Choroid plexus epithelial cell (primary cell): ENCODE results near the gene HTATSF1.

ENCODE experiments used
- DNase-seq: peaks from one replicate; pipeline ENCODE4 v3.0.0-alpha.2; 2010; ENCODE audit warnings: low read depth
- H3K4me3 ChIP-seq: 2 replicates; pipeline ENCODE4 v1.5.1; 2011; ENCODE audit warnings: low read depth, mild to moderate bottlenecking, control low read depth, low read length, moderate library complexity
- TF ChIP-seq, protein P1 (sequence below): conservative IDR thresholded peaks from 2 replicates; pipeline ENCODE4 v1.5.1; 2011; ENCODE audit warnings: low read depth, mild to moderate bottlenecking, control low read depth, inconsistent platforms, low read length, moderate library complexity

HTATSF1 gene

DNA sequence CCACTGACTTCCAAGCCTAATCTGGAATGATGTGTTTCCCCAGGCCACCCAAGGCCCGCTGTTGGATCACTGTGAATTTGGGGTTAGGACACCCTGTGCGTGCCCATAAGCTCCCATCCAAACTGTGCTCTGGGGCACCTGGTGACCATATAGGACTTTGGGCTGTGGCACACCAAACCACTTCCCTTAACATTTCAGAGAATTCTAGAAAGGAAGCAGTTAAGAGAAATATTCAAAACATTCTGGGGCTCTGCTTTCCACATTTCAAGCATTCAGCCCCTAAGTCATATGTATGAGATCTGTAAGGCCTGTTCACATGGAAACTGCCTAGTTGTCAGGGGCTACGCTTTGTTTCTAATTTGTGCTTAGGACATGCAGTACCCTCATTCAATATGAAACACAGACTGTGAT, 49.0 kb downstream of the HTATSF1 start:
- no peak overlapping the region for H3K4me3 ChIP-seq
- no peak for DNase-seq
- TF ChIP-seq, protein P1, sequence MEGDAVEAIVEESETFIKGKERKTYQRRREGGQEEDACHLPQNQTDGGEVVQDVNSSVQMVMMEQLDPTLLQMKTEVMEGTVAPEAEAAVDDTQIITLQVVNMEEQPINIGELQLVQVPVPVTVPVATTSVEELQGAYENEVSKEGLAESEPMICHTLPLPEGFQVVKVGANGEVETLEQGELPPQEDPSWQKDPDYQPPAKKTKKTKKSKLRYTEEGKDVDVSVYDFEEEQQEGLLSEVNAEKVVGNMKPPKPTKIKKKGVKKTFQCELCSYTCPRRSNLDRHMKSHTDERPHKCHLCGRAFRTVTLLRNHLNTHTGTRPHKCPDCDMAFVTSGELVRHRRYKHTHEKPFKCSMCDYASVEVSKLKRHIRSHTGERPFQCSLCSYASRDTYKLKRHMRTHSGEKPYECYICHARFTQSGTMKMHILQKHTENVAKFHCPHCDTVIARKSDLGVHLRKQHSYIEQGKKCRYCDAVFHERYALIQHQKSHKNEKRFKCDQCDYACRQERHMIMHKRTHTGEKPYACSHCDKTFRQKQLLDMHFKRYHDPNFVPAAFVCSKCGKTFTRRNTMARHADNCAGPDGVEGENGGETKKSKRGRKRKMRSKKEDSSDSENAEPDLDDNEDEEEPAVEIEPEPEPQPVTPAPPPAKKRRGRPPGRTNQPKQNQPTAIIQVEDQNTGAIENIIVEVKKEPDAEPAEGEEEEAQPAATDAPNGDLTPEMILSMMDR = no peak

DNA sequence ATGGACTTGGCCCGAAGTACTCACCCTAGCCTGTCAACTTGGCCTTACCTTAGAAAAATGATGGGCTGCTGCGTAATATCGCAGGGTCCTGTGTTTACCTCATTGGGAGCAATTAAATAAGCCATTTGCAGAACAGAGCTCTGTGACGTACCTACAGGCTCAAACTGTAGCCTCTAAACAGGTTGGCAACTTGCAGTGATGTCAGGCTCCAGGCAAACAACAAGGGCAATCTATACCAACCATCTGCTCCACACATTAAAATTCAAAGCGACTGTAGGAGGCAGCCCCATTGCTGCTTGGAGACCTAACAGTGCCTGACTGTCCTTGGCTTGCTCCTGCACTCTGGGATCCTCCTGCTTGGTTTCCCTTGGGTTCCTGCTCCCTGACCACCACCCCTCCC, 51.8 kb downstream of the HTATSF1 start:
- TF ChIP-seq, protein P1 = no peak
- H3K4me3 ChIP-seq = no peak overlapping the region
- DNase-seq = no peak

- no peak overlapping the region for H3K4me3 ChIP-seq
- DNase-seq = no peak
- TF ChIP-seq, protein P1 = no peak
Observed at GRCh38 chrX:136551410-136551809, 54.0 kb downstream of the HTATSF1 start.

GRCh38 chrX:136555694-136556093, 58.3 kb downstream of the HTATSF1 start:
- H3K4me3 ChIP-seq = no peak overlapping the region
- TF ChIP-seq, protein P1 = no peak
- DNase-seq = no peak
